LNCaP clone FGC (cell line): ENCODE results near the gene GRIK3.

ENCODE experiments used
- DNase-seq: peaks from one replicate; pipeline ENCODE4 v3.0.0-alpha.2; 2011; ENCODE audit warnings: low read depth
- H3K4me3 ChIP-seq: 2 replicates; pipeline ENCODE4 v1.5.1; 2011; ENCODE audit warnings: mild to moderate bottlenecking, low read depth, low read length, control low read depth
- CTCF ChIP-seq: IDR thresholded peaks from 2 replicates; pipeline ENCODE4 v1.5.1; 2012; ENCODE audit warnings: mild to moderate bottlenecking; ENCODE audit not compliant: control insufficient read depth, insufficient read depth; ENCODE audit errors: extremely low read depth

Gene GRIK3

GRCh38 chr1:37047542-37047941 lies 13.2 kb upstream of the GRIK3 start:
- no peak for TF ChIP-seq CTCF
- no peak for DNase-seq

DNA sequence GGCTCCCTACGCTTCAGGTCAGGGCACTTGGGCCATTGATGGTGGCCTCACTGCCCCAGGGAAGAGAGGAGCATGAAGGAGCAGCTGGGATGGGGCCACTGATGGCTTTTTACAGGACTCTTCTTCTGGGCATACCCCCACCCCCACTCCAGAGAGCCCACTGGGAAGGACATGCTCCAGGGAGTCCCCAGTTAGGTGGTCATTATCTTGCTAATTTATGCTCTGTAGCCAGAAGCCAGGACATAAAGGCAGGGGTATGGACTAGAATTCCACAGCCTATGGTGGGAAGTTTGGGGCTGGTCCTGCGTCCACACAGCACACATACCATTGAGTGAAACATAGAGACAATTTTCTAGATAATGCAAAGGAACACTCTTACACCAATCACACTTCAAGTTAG lies 8.8 kb upstream of the GRIK3 start:
- H3K4me3 ChIP-seq = no peak overlapping the region
- no peak for TF ChIP-seq CTCF
- DNase-seq = no peak

More at GRCh38 chr1:37047542-37047941, 13.2 kb upstream of the GRIK3 start:
- no peak overlapping the region for H3K4me3 ChIP-seq

GRCh38 chr1:37042506-37042905 lies 8.2 kb upstream of the GRIK3 start:
- TF ChIP-seq CTCF = no peak
- DNase-seq = no peak
- no peak overlapping the region for H3K4me3 ChIP-seq

DNA sequence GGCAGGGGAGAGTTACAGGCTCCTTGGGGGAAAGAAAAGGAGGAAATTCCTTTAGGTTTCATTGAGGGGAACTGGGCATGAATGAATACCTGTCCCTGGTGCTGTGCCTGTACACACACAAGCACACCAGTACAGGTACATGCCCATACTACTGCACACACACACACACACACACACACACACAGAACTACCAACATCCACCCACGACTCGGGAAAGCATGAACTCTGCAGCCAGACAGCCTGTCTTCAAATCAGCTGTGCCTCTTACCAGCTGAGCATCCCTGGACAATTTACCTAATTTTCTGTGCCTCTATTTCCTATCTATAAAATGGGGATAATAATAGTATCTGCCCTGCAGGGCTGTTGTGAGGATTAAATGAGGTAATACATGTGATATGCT lies 7.2 kb upstream of the GRIK3 start:
- no peak for DNase-seq
- no peak overlapping the region for H3K4me3 ChIP-seq
- TF ChIP-seq CTCF = no peak

DNA sequence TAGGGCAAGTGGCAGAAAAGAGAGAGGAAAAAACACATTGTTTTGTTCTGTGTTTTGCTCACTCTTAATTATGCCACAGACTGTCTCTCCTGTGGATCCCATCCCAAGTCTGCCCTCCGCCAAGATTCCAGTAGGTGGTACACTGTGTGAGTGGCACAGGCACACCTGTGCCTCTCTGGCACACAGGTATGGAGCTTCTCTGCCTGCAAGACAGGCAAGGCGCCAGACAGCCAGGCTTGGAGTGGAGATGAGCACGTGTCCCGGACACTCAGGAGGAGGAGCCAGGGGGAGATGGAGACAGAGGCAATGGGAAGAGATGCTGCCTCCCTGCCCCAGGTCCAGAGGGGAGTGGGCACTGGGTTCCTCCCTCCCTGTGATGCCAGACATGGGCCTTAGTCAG lies 6.5 kb upstream of the GRIK3 start:
- no peak overlapping the region for H3K4me3 ChIP-seq
- no peak for TF ChIP-seq CTCF
- DNase-seq = peak; percentile 19

DNA sequence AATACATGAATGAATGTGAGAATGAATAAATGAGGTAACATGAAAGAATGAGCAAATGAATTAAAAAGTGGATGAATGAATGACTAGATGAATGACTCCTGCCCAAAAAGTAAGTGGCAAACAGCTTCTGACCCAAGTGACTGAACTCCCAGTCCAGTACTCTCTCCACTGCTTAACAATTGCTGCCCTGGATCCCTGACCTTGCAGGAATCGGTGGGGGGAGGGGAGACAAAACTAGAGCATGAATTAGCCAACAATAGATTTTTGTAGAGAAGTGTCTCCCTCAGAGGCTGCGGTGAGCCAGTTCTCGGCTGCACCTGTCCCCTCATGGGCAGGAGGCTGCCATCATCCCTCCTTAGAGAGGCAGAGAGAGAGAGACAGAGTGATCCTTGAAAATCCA lies 5.9 kb upstream of the GRIK3 start:
- TF ChIP-seq CTCF = no peak
- no peak for DNase-seq
- no peak overlapping the region for H3K4me3 ChIP-seq

DNA sequence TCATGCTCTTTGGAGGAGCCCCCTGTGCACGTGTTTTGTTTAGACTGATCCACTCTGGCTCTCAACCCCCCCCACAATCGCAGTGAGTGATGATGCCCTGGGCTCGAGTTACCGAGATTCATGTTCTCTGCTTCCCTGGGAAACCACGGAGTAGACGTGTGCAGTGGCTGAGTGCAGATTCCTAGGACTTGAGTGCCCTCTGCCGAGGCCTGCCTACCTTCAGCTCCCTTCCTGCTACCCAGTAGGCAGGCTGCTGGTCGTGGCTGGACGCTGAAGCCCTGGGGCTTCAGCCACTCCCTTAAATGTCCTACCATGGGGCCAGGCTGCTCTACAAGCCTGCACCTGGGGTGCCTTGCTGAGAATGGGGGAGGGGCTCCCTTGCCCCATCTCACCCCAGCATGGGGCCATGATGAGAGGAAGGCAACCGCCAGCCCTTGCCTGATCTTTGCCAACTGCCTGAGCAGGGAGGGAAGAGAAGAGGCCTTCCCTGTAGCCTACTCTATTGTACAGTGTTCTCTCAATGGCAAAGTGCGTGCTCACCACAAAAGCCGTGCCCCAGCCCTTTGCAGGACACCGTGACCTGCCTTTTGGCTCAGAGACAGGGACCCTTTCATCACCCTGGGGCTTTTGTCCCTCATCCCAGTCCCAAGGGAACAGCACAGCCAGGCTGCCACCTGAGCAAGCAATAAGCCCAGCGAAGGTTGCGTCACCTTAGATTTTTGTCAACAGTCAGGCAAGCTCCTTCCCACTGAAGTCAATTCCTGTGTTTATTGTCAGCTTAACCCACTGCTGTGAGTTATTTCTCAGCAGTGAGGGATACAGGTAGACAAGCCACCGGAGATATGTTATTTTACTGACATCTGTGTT lies 4.1 kb upstream of the GRIK3 start:
- peak; percentile 10 for DNase-seq
- no peak overlapping the region for H3K4me3 ChIP-seq
- TF ChIP-seq CTCF = peak; percentile 55
